HCT116 (cell line): ENCODE data around the gene UNKL. TPM values are rescaled to one million over a fixed set of nuclear protein-coding genes. Genes with fewer than 3 reads are reported as not detected.
A peak's percentile ranks its signal among the peaks of the same experiment; 100 is the strongest.

Source experiments
- ATAC-seq: fragments of 200-7000 bp; cut with Tn5 transposase; 2 replicates; pipeline ENCODE4 v1.9.1; 2020; ENCODE audit warnings: mild to moderate bottlenecking, moderate library complexity
- BruUV-seq: library from RNA; stranded (reverse); fragments of 400-500 nt; replicated peaks from 2 replicates; lab custom pipeline; 2021; lab: Mats Ljungman, UMichigan
- CTCF ChIA-PET: fragments of 300-600 bp; sonication (Branson Sonifier 250); formaldehyde crosslinking; loops from one replicate; lab custom pipeline; 2021; ENCODE audit warnings: antibody characterized with exemption; lab: Charles Lee
- POLR2A ChIA-PET: fragments of 300-600, 350-600 bp; sonication (Branson Sonifier 250); formaldehyde crosslinking; loops from one replicate; lab custom pipeline; 2021; ENCODE audit warnings: antibody characterized with exemption; lab: Charles Lee
- RAD21 ChIA-PET, 2 experiments: fragments of 300-600 bp; sonication (Branson Sonifier 250); formaldehyde crosslinking; loops; one replicate each; lab custom pipeline; 2023; ENCODE audit warnings: low total read pairs in 2 of 2; ENCODE audit not compliant: uncharacterized antibody in 2 of 2, unreplicated experiment in 2 of 2, low non-redundant PET in 1 of 2; lab: Charles Lee
- DNase-seq: peaks from one replicate; pipeline ENCODE4 v3.0.0-alpha.2; 2010; ENCODE audit warnings: low read depth, low spot score
- H2AFZ ChIP-seq: fragments of 200-600 bp; shearing (Covaris generic), sonication (generic); 2 replicates; pipeline ENCODE4 v1.6.1; 2017; ENCODE audit warnings: low read depth, mixed run types, mixed read lengths, antibody characterized with exemption, low read length; ENCODE audit not compliant: poor library complexity, severe bottlenecking
- H3K27ac ChIP-seq: 2 replicates; pipeline ENCODE4 v1.5.1; 2012; ENCODE audit warnings: low read depth, low read length
- H3K27me3 ChIP-seq: fragments of 200-600 bp; sonication (generic); 2 replicates; pipeline ENCODE4 v1.6.1; 2016; ENCODE audit warnings: mixed run types, low read length, mixed read lengths; ENCODE audit not compliant: insufficient read depth
- H3K36me3 ChIP-seq, 2 experiments: fragments of 200-500 bp in 1 of 2; fragments of 200-600 bp in 1 of 2; sonication (Bioruptor generic) in 1 of 2; sonication (generic) in 1 of 2; 2 replicates each; pipeline versions ENCODE4 v1.5.1 to v1.6.1; 2014 to 2016; ENCODE audit warnings: low read length in 2 of 2, inconsistent platforms in 1 of 2, mixed read lengths in 1 of 2, mixed run types in 1 of 2; ENCODE audit not compliant: insufficient read depth in 2 of 2, control insufficient read depth in 1 of 2
- H3K4me1 ChIP-seq, 2 experiments: fragments of 200-600 bp in 1 of 2; sonication (generic) in 1 of 2; 2 replicates each; pipeline versions ENCODE4 v1.5.1 to v1.6.1; 2012 to 2017; ENCODE audit warnings: low read length in 2 of 2, inconsistent platforms in 1 of 2, mild to moderate bottlenecking in 1 of 2, mixed read lengths in 1 of 2, mixed run types in 1 of 2, moderate library complexity in 1 of 2; ENCODE audit not compliant: insufficient read depth in 2 of 2, control insufficient read depth in 1 of 2
- H3K4me2 ChIP-seq: fragments of 200-600 bp; sonication (generic); 2 replicates; pipeline ENCODE4 v1.6.1; 2017; ENCODE audit warnings: mixed run types, low read length, mixed read lengths
- H3K4me3 ChIP-seq, 2 experiments: fragments of 200-600 bp in 1 of 2; sonication (generic) in 1 of 2; replicated peaks in 1 of 2; 2 replicates each; pipeline ENCODE4 v1.5.1; 2011 to 2016; ENCODE audit warnings: low read length in 2 of 2, control low read depth in 1 of 2, low read depth in 1 of 2, mild to moderate bottlenecking in 1 of 2, mixed read lengths in 1 of 2, mixed run types in 1 of 2
- H3K79me2 ChIP-seq: fragments of 200-600 bp; sonication (generic); 2 replicates; pipeline ENCODE4 v1.6.1; 2017; ENCODE audit warnings: mild to moderate bottlenecking, mixed run types, low read length, moderate library complexity, mixed read lengths; ENCODE audit not compliant: insufficient read depth
- H3K9ac ChIP-seq: fragments of 200-600 bp; sonication (generic); 2 replicates; pipeline ENCODE4 v1.6.1; 2016; ENCODE audit warnings: low read length, mixed read lengths
- H3K9me2 ChIP-seq: fragments of 200-600 bp; sonication (generic), shearing (Covaris generic); 2 replicates; pipeline ENCODE4 v1.6.1; 2017; ENCODE audit warnings: mixed run types, mild to moderate bottlenecking, moderate library complexity; ENCODE audit not compliant: insufficient read depth
- H3K9me3 ChIP-seq, 2 experiments: fragments of 200-500 bp in 1 of 2; fragments of 200-600 bp in 1 of 2; sonication (Bioruptor generic) in 1 of 2; sonication (generic) in 1 of 2; 2 replicates each; pipeline ENCODE4 v1.6.1; 2014 to 2017; ENCODE audit warnings: low read length in 2 of 2, mixed read lengths in 2 of 2, inconsistent platforms in 1 of 2, low read depth in 1 of 2, mild to moderate bottlenecking in 1 of 2, mixed run types in 1 of 2, moderate library complexity in 1 of 2; ENCODE audit not compliant: control insufficient read depth in 1 of 2, insufficient read depth in 1 of 2
- H4K20me1 ChIP-seq: fragments of 200-600 bp; sonication (generic), shearing (Covaris generic); 2 replicates; pipeline ENCODE4 v1.6.1; 2017; ENCODE audit warnings: mixed run types, mild to moderate bottlenecking, moderate library complexity; ENCODE audit not compliant: insufficient read depth
- ATF3 ChIP-seq: IDR thresholded peaks from 2 replicates; pipeline ENCODE4 v1.6.1; 2012
- CEBPB ChIP-seq: IDR thresholded peaks from 2 replicates; pipeline ENCODE4 v1.6.1; 2012; ENCODE audit warnings: low read depth
- JUND ChIP-seq: IDR thresholded peaks from 2 replicates; pipeline ENCODE4 v1.6.1; 2012
- POLR2A ChIP-seq: IDR thresholded peaks from 2 replicates; pipeline ENCODE4 v1.7.0; 2011; ENCODE audit warnings: borderline replicate concordance; ENCODE audit not compliant: insufficient read depth, insufficient read length; ENCODE audit errors: extremely low read depth
- RAD21 ChIP-seq: IDR thresholded peaks from 2 replicates; pipeline ENCODE4 v1.6.1; 2012; ENCODE audit warnings: low read depth, mild to moderate bottlenecking
- REST ChIP-seq: IDR thresholded peaks from 2 replicates; pipeline ENCODE4 v1.6.1; 2012; ENCODE audit warnings: low read depth
- SIN3A ChIP-seq: IDR thresholded peaks from 2 replicates; pipeline ENCODE4 v1.6.1; 2012; ENCODE audit warnings: low read depth
- SP1 ChIP-seq: IDR thresholded peaks from 2 replicates; pipeline ENCODE4 v1.6.1; 2012; ENCODE audit warnings: low read depth
- SRF ChIP-seq: IDR thresholded peaks from 2 replicates; pipeline ENCODE4 v1.6.1; 2012; ENCODE audit warnings: low read depth
- TCF7L2 ChIP-seq: IDR thresholded peaks from 2 replicates; pipeline ENCODE4 v1.7.0; 2011; ENCODE audit warnings: borderline replicate concordance, inconsistent platforms; ENCODE audit not compliant: insufficient read depth, insufficient read length; ENCODE audit errors: extremely low read depth
- ZFX ChIP-seq: fragments of 450-650 bp; IDR thresholded peaks from 2 replicates; pipeline ENCODE4 v1.6.1; 2017
- ZNF274 ChIP-seq: fragments of 200-500 bp; sonication (Bioruptor generic); IDR thresholded peaks from 2 replicates; pipeline ENCODE4 v1.6.1; 2014; ENCODE audit warnings: mild to moderate bottlenecking, low read depth, low read length, inconsistent platforms
- intact Hi-C: fragments of 100-400 bp; cut with micrococcal nuclease; formaldehyde crosslinking; loops from 2 replicates; pipeline ENCODE4 v1.10.0; 2022
- total RNA-seq: library from RNA; stranded (reverse); gene quantifications from one replicate; pipeline ENCODE4 v1.2.1, GENCODE V29; 2021; ENCODE audit not compliant: unreplicated experiment

Gene UNKL
- total RNA-seq, 1 experiment from 2014 or later = 24.9 TPM

- DNase-seq = no peak
- Histone ChIP-seq H3K4me2 (peak overlapping the region; percentile 96), H3K4me3 (peak overlapping the region; percentile 97 to 100), H3K79me2 (peaks cover 33% of the 10 kb centered on the region), H3K27me3 (no peaks in the 10 kb centered on the region), H3K27ac (peak overlapping the region; percentile 69), H2AFZ (no peak overlapping the region), H3K9me2 (no peaks in the 10 kb centered on the region), H3K9me3 (no peaks in the 10 kb centered on the region), H4K20me1 (no peaks in the 10 kb centered on the region), H3K9ac (peak overlapping the region; percentile 93), H3K36me3 (peaks cover 0 to 5% of the 10 kb centered on the region in 2 experiments; a peak in 1 of 4 replicates), H3K4me1 (peaks cover 6 to 36% of the 10 kb centered on the region in 2 experiments; a peak in 3 of 4 replicates)
- BruUV-seq = TSS peak; percentile 89
- intact Hi-C loops = no loop called here
- ChIA-PET POLR2A (interaction anchor here (0.9 to 1.2 kb wide), 5 partner anchors 40 to 350 kb away, joined by 3 to 5 read pairs (median 3); no protein-coding TSS in a partner anchor), RAD21 (no interaction called here), CTCF (interaction anchor here (1.0 to 1.5 kb wide), 3 partner anchors 57 to 303 kb away, joined by 3 to 4 read pairs (median 3); no protein-coding TSS in a partner anchor)
- ATAC-seq = peak; percentile 15; the same call in 1 of the 2 replicates
- TF ChIP-seq SP1 (no peak), SRF (no peak), POLR2A (no peak), SIN3A (no peak), ZFX (no peak), RAD21 (no peak), CEBPB (no peak), ZNF274 (no peak), ATF3 (no peak)
Observed at GRCh38 chr16:1420111-1420539, 5.6 kb upstream of the UNKL start.

GRCh38 chr16:1416521-1416941, 2.0 kb upstream of the UNKL start:
- H3K27ac ChIP-seq = peak overlapping the region; percentile 13; the same call in 1 of the 2 replicates
- no peak overlapping the region for H2AFZ ChIP-seq
- POLR2A ChIA-PET = no interaction called here

More at GRCh38 chr16:1416521-1416941, 2.0 kb upstream of the UNKL start:
- Histone ChIP-seq H3K27me3 (no peaks in the 10 kb centered on the region), H3K4me3 (no peak overlapping the region), H3K9ac (peak overlapping the region; percentile 9; the same call in 1 of the 2 replicates), H3K79me2 (peaks cover 33% of the 10 kb centered on the region), H3K4me2 (peak overlapping the region; percentile 51), H4K20me1 (no peaks in the 10 kb centered on the region), H3K36me3 (peaks cover 0 to 5% of the 10 kb centered on the region in 2 experiments; a peak in 1 of 4 replicates), H3K9me3 (no peaks in the 10 kb centered on the region), H3K9me2 (no peaks in the 10 kb centered on the region), H3K4me1 (peaks cover 12 to 45% of the 10 kb centered on the region in 2 experiments)
- ATAC-seq = no peak
- no peak for DNase-seq
- ChIA-PET RAD21 (no interaction called here), CTCF (no interaction called here)
- BruUV-seq = no TSS peak
- TF ChIP-seq ZNF274 (no peak), TCF7L2 (no peak), JUND (no peak), REST (no peak)
- intact Hi-C loops = loop anchor here (5.0 to 10.0 kb wide), 2 partner anchors 52 to 196 kb away; partner anchors contain the start of genes CRAMP1 and IFT140
